Left lung (tissue), 10 donors: Measurements from ENCODE around the gene GLRA1. TPM values are rescaled to one million over a fixed set of nuclear protein-coding genes. Genes with fewer than 3 reads are reported as not detected.

ENCODE experiments used
- ATAC-seq: fragments of 200-7000 bp; cut with Tn5 transposase; one replicate; pipeline ENCODE4 v1.9.1; 2020; ENCODE audit warnings: moderate library complexity
- DNase-seq, 4 donors: peaks; one replicate each; pipeline ENCODE4 v3.0.0-alpha.2; 2013 to 2020
- H3K27ac ChIP-seq, 2 donors: fragments of 200-600 bp; sonication (generic) in 1 of 2; one replicate each; pipeline versions ENCODE4 v1.5.0 to v1.8.0; 2020 to 2021
- H3K27me3 ChIP-seq, 2 donors: fragments of 200-600 bp; sonication (generic) in 1 of 2; one replicate each; pipeline versions ENCODE4 v1.5.0 to v1.8.0; 2020 to 2021
- H3K36me3 ChIP-seq, 2 donors: fragments of 200-600 bp; sonication (generic) in 1 of 2; one replicate each; pipeline versions ENCODE4 v1.5.0 to v1.8.0; 2020 to 2021
- H3K4me1 ChIP-seq, 2 donors: fragments of 200-600 bp; one replicate each; pipeline ENCODE4 v1.8.0; 2021
- H3K4me3 ChIP-seq, 2 donors: fragments of 200-600 bp; sonication (generic) in 1 of 2; one replicate each; pipeline versions ENCODE4 v1.5.0 to v1.8.0; 2020 to 2021; ENCODE audit warnings: mild to moderate bottlenecking in 1 of 2
- H3K9me3 ChIP-seq, 2 donors: fragments of 200-600 bp; sonication (generic) in 1 of 2; one replicate each; pipeline versions ENCODE4 v1.5.0 to v1.8.0; 2020 to 2021
- intact Hi-C, 2 donors: fragments of 100-400 bp; cut with DNase I; formaldehyde crosslinking; loops; one replicate each; pipeline versions ENCODE4 v1.11.2 to v1.14.2; 2022
- polyA plus RNA-seq, 6 donors: library from polyadenylated mRNA; unstranded; fragments of 120-200 nt; gene quantifications; one replicate each; pipeline ENCODE4 v1.2.1, GENCODE V29; 2013; ENCODE audit not compliant: insufficient read length in 6 of 6
- total RNA-seq, 2 donors: library from RNA; stranded (reverse); fragmentation: NEBNext Ultra II Directional; extraction: Animal tissue kit (Norgen Biotek cat#: 25700); gene quantifications; one replicate each; pipeline ENCODE4 v1.2.1, GENCODE V29; 2021
- TF ChIP-seq, protein P1 (sequence below), 2 donors: fragments of 200-600 bp; sonication (generic) in 1 of 2; IDR thresholded peaks; one replicate each; pipeline versions ENCODE4 v1.5.0 to v1.8.0; 2021; ENCODE audit warnings: antibody characterized with exemption in 2 of 2
- donor health status: DM: no; HTN: yes; CAD: no.
- donor health status: DM: no; HTN: no; CAD: no.

GLRA1 gene
- total and polyA plus RNA-seq, 8 donors = 0.08 to 0.10 TPM; not detected in 6

DNA sequence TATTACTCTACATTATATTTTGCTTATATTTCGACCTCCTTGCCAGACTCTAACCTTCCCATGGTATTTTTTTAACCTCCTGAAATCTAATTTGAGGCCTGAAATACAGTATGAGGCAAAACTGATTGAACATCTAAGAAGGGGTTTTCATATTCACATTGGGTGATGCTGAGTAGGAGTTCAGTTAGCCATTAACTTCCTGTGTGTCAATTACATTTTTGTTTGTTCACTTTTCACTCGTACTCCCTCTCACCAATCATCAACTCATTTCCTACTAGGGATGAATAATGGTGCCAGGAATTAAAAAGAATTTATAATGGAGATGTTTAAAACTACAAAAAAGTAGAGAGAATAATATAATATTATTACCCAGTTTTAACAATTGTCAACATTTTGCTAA, 27.6 kb upstream of the GLRA1 start:
- TF ChIP-seq, protein P1, sequence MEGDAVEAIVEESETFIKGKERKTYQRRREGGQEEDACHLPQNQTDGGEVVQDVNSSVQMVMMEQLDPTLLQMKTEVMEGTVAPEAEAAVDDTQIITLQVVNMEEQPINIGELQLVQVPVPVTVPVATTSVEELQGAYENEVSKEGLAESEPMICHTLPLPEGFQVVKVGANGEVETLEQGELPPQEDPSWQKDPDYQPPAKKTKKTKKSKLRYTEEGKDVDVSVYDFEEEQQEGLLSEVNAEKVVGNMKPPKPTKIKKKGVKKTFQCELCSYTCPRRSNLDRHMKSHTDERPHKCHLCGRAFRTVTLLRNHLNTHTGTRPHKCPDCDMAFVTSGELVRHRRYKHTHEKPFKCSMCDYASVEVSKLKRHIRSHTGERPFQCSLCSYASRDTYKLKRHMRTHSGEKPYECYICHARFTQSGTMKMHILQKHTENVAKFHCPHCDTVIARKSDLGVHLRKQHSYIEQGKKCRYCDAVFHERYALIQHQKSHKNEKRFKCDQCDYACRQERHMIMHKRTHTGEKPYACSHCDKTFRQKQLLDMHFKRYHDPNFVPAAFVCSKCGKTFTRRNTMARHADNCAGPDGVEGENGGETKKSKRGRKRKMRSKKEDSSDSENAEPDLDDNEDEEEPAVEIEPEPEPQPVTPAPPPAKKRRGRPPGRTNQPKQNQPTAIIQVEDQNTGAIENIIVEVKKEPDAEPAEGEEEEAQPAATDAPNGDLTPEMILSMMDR (IDR thresholded peaks at IDR 0.05) = no peak
- DNase-seq (no peak), ATAC-seq (no peak)
- H3K4me1 ChIP-seq = no peaks in the 10 kb centered on the region
- no peak overlapping the region for H3K4me3 ChIP-seq
- H3K27me3 ChIP-seq = no peaks in the 10 kb centered on the region
- H3K36me3 ChIP-seq = no peaks in the 10 kb centered on the region
- no peaks in the 10 kb centered on the region for H3K9me3 ChIP-seq
- intact Hi-C loops = no loop called here
- H3K27ac ChIP-seq = no peak overlapping the region

DNA sequence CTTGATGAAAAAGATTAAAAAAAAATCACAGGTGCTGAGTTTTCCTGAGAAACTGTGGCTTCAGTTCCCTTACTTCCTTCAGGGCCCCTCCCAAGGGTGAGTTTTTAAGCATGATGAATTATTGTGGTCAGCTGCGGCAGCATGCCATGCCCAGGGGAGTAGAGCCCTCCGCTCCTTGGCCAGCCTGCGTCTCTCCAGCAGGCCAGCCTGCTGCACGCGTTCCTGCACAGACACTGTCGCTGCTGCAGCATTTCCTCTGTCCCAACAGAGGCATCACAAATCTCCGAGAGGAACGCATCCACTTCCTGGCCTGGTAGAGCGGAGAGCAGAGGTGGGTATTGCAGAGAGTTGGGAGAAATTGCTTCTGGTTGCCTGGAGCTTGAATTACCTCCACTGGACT, 26.1 kb upstream of the GLRA1 start:
- Histone ChIP-seq H3K27ac (no peak overlapping the region), H3K4me3 (no peak overlapping the region), H3K36me3 (no peaks in the 10 kb centered on the region), H3K9me3 (no peaks in the 10 kb centered on the region), H3K4me1 (no peaks in the 10 kb centered on the region), H3K27me3 (no peaks in the 10 kb centered on the region)
- TF ChIP-seq, protein P1 (IDR thresholded peaks at IDR 0.05) = no peak
- no peak for ATAC-seq
- intact Hi-C loops = no loop called here
- peak in 1 of 4 donors; percentile 56 for DNase-seq

DNA sequence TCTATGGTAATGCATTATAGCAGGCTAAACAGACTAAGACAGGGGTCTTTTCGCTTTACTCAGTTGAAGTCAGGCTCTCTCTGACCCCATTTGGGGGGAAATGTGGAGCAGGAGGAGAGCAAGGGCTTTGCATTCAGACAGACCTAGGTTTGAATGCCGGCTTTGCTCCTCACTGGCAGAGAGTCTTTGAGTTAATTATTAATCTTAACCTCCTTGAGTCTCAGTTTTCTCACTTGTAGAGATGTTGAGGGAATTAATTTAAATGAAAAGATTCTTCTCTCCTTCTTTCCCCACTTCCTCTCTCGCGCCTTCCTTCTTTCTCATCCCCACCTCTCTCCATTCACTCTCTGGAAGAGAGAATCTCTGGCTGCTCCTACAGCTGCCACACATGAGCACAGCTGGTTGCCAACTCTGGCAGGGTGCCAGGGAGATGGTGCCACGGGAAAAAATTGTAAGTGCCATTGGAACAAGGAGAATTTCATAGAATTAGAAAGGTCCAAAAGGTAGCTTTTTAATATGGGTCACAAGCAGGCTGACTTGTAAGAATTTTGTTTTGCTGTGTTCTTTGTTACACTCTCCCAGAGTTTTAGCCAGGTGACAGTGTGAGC, 25.2 kb upstream of the GLRA1 start:
- H3K4me1 ChIP-seq = no peaks in the 10 kb centered on the region
- DNase-seq (no peak), ATAC-seq (no peak)
- H3K27me3 ChIP-seq = no peaks in the 10 kb centered on the region
- no peaks in the 10 kb centered on the region for H3K9me3 ChIP-seq
- no peaks in the 10 kb centered on the region for H3K36me3 ChIP-seq
- intact Hi-C loops = no loop called here
- TF ChIP-seq, protein P1 (IDR thresholded peaks at IDR 0.05) = no peak
- no peak overlapping the region for H3K27ac ChIP-seq
- no peak overlapping the region for H3K4me3 ChIP-seq

DNA sequence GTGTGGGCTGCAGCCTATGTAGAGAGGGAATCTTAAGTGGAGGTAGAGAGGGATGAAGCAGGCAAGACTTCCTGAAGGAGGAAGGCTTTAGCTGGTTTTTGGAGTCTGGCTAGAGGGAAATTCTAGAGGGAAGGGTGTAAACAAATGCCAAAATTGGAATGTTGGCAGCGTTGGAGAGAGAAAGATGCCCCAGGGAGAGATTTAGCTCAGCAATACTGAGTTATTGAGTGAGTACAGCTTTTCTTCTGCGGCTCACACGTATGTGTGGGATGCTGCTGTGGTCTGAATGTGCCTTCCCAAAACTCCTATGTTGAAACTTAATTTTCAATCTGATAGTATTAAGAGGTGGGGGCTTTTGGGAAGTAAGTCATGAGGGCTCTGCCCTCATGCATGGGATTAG, 24.5 kb upstream of the GLRA1 start:
- Histone ChIP-seq H3K36me3 (no peaks in the 10 kb centered on the region), H3K4me3 (no peak overlapping the region), H3K9me3 (no peaks in the 10 kb centered on the region), H3K27ac (no peak overlapping the region), H3K27me3 (no peaks in the 10 kb centered on the region), H3K4me1 (no peaks in the 10 kb centered on the region)
- TF ChIP-seq, protein P1 (IDR thresholded peaks at IDR 0.05) = no peak
- intact Hi-C loops = no loop called here
- no peak for DNase-seq
- no peak for ATAC-seq

DNA sequence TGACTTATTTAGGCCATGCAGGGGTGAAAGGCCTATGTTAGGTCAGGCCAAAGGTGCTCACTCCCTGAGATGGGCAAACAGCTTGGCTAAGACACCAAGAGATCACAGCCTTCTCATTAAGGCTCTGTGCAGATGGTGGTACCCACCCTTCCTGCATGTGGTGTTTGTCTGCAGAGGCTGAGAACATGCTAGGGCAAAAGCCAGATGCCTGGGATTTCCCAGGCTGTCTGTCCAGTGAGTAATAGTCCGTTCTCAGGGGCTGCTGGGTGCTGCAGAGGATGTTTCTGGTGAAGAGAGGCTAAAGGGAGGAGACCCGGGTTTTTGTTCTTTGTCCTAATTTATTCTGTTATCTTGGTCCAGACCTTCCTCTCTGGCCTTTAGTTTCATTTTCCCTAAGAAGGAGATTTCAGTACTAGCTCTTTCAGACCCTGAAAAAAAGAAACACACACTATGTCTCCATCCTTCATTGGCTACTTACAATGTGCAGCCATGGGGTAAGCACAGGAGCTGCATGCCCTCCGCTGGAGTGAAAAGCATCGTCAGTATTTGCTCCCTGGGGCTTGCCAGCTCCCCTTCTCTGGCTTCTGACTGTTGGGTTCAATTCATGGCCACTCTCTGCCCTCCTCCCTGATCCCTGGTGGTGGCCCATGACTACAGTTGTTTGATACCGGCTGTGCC, 23.4 kb upstream of the GLRA1 start:
- TF ChIP-seq, protein P1 (IDR thresholded peaks at IDR 0.05) = no peak
- Histone ChIP-seq H3K9me3 (no peaks in the 10 kb centered on the region), H3K27ac (no peak overlapping the region), H3K4me1 (no peaks in the 10 kb centered on the region), H3K27me3 (no peaks in the 10 kb centered on the region), H3K4me3 (no peak overlapping the region), H3K36me3 (no peaks in the 10 kb centered on the region)
- DNase-seq (no peak), ATAC-seq (no peak)
- intact Hi-C loops = no loop called here
